Measurements from ENCODE around the gene DAGLB. TPM values are rescaled to one million over a fixed set of nuclear protein-coding genes. Genes with fewer than 3 reads are reported as not detected.

DAGLB gene
- total and polyA plus RNA-seq, 2 of the 8 experiments (the other 6 are each of a cell fraction or from before 2014, with no cell fraction given) = 27.0 to 39.6 TPM

DNA sequence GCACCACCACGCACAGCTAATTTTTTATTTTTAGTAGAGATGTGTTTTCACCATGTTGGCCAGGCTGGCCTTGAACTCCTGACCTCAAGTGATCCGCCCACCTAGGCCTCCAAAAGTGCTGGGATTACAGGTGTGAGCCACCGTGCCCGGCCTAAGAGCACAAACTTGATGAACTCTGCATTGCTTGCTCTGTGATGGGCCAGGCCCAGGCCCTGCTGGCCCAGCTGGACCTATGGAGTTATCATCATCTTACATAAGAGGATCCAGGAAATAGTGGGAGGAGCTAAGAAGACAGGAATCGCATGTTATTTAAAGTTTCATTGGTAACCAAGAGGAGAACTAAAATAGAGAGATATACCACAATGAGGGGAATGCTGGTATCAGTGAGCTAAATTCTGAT, 86.9 kb downstream of the DAGLB start:
- CTCF ChIA-PET (ENCODE audit: partially characterized antibody) = interaction anchor here (1.0 kb wide), 1 partner anchor 62 kb away, joined by 3 read pairs; no protein-coding TSS in a partner anchor

More for the DNA sequence above, 86.9 kb downstream of the DAGLB start:
- no peak overlapping the region for H4K91ac ChIP-seq (replicated peaks; ENCODE audit: insufficient read length, low read length)
- DNase-seq (ENCODE audit: low read depth in 1 of 2, low spot score in 2 of 2) (no peak), FAIRE-seq (no peak)
- no peak overlapping the region for H2BK5ac ChIP-seq (ENCODE audit: low read depth, low read length)
- WGBS, 2 experiments (ENCODE audit: extremely low coverage in 1 of 2, insufficient coverage in 1 of 2, insufficient read length in 1 of 2, insufficient replicate concordance in 2 of 2, low coverage in 1 of 2, low lambda C conversion rate in 2 of 2, missing lambda C conversion rate in 1 of 2) = 93% methylated on average over 5 of the region's 5 CpGs; no CpG with 5 or more reads in 1 of the 2 experiments
- H3K56ac ChIP-seq (replicated peaks; ENCODE audit: insufficient read length, low read depth, low read length) = no peak overlapping the region
- no peak overlapping the region for H2BK12ac ChIP-seq (ENCODE audit: low read depth, low read length)
- no peaks in the 10 kb centered on the region for H3K23me2 ChIP-seq (ENCODE audit: low read depth, low read length)
- no peaks in the 10 kb centered on the region for H3K4me1 ChIP-seq (replicated peaks in 1 of 4; ENCODE audit: control insufficient read depth in 3 of 4, insufficient read depth in 4 of 4, low read length in 3 of 4)
- H2AK5ac ChIP-seq (ENCODE audit: low read depth, low read length) = no peak overlapping the region
- no peaks in the 10 kb centered on the region for H3K36me3 ChIP-seq (ENCODE audit: control insufficient read depth in 2 of 4, insufficient read depth in 4 of 4, low read length in 3 of 4)
- H3K79me2 ChIP-seq (ENCODE audit: control insufficient read depth in 1 of 2, insufficient read depth in 2 of 2, low read length in 2 of 2) = no peaks in the 10 kb centered on the region
- no peaks in the 10 kb centered on the region for H3K27me3 ChIP-seq (replicated peaks in 1 of 4; ENCODE audit: control insufficient read depth in 3 of 4, extremely low read depth in 1 of 4, insufficient read depth in 3 of 4, low read length in 3 of 4)
- H3K4me2 ChIP-seq (ENCODE audit: insufficient read depth in 1 of 2, low read depth in 2 of 2, low read length in 2 of 2) = no peak overlapping the region
- no peak overlapping the region for H3K18ac ChIP-seq (ENCODE audit: extremely low read depth, low read length)
- H3K23ac ChIP-seq (ENCODE audit: insufficient read length) = no peak overlapping the region
- H3K4ac ChIP-seq (replicated peaks; ENCODE audit: insufficient read length, low read depth, low read length) = no peak overlapping the region
- no peak overlapping the region for H2BK20ac ChIP-seq (ENCODE audit: low read length)
- H3K14ac ChIP-seq (ENCODE audit: insufficient read length) = no peak overlapping the region
- H2BK120ac ChIP-seq (replicated peaks; ENCODE audit: low read depth, low read length) = no peak overlapping the region
- H2BK15ac ChIP-seq (ENCODE audit: low read length) = no peak overlapping the region
- TF ChIP-seq HDAC2 (IDR thresholded peaks at IDR 0.05; ENCODE audit: borderline replicate concordance in 1 of 2, low read depth in 2 of 2, low read length in 2 of 2) = no peak
- TF ChIP-seq RNF2 (IDR thresholded peaks at IDR 0.05; ENCODE audit: borderline replicate concordance, low read depth, low read length, missing control alignments, poor library complexity, severe bottlenecking) = no peak
- POLR2A ChIA-PET (ENCODE audit: partially characterized antibody) = interaction anchor here (0.5 to 1.1 kb wide), 3 partner anchors 17 to 250 kb away, joined by 3 to 4 read pairs (median 3); no protein-coding TSS in a partner anchor
- no peaks in the 10 kb centered on the region for H3K79me1 ChIP-seq (ENCODE audit: low read depth, low read length)
- no peaks in the 10 kb centered on the region for H3K9me3 ChIP-seq (ENCODE audit: insufficient read depth in 2 of 2, low read depth in 1 of 2, low read length in 1 of 2)
- H2AFZ ChIP-seq (ENCODE audit: low read length) = no peak overlapping the region
- no peak overlapping the region for H3K4me3 ChIP-seq (ENCODE audit: extremely low read depth in 1 of 4, insufficient read depth in 2 of 4, low read depth in 3 of 4, low read length in 4 of 4)
- H4K20me1 ChIP-seq (replicated peaks in 1 of 2; ENCODE audit: control insufficient read depth in 1 of 2, insufficient read depth in 2 of 2, low read length in 2 of 2) = no peaks in the 10 kb centered on the region
- no peak overlapping the region for H3K9ac ChIP-seq (replicated peaks in 1 of 4; ENCODE audit: extremely low read depth in 1 of 4, low read depth in 3 of 4, low read length in 3 of 4)
- no peak overlapping the region for H4K5ac ChIP-seq (ENCODE audit: insufficient read length, low read depth, low read length)
- no peak overlapping the region for H4K8ac ChIP-seq (ENCODE audit: extremely low read depth, insufficient read depth, low read length)
- no peak overlapping the region for H3K27ac ChIP-seq (ENCODE audit: low read depth, low read length)
